AML-193 (cell line): ENCODE data around the gene TMEM132C.

Experiments used
- DNase-seq, 2 experiments: peaks; one replicate each; lab custom pipeline; 2025; lab: John Stamatoyannopoulos, UW

The TMEM132C gene

DNA sequence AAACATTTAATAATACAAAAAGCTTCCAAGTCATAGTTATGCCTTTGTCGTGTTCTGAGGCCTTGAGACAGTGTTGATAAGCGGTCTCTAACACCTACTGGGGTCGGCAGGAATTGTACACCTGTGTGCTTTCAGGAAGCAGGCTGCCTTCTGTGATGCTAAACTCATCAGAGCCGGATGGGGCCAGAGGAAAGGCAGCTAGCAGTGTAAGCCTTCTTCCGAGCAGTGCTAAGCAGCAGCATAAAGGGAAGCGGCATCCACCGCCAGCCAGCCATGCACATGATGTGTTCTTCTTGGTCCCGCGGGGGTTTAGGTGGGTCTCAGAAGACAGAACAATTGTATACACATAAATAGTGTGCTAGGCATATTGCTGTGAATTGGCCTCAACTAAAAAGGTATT is 397.5 kb downstream of the TMEM132C start:
- DNase-seq: no peak

DNA sequence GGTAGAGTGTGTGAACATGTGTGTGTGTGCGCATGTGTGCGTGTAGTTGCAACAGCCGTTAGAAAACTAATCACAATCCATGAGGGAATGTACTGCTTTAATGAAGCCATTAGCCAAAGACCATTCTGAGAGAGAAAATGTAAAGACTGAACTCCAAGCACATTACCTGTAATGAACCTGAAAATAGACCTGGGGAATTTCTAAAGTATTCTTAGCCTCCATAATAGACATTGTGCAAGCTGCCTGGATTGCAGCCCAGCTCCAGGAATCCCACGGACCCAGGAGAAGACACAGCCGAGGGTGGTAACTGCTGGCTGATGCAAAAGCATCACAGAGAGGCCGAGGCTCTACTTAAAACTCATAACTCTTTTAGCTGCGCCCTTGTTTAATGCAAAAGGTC is 400.2 kb downstream of the TMEM132C start:
- DNase-seq: no peak

GRCh38 chr12:128671528-128672042 is 404.6 kb downstream of the TMEM132C start:
- no peak for DNase-seq

GRCh38 chr12:128672428-128672827 is 405.5 kb downstream of the TMEM132C start:
- no peak for DNase-seq

DNA sequence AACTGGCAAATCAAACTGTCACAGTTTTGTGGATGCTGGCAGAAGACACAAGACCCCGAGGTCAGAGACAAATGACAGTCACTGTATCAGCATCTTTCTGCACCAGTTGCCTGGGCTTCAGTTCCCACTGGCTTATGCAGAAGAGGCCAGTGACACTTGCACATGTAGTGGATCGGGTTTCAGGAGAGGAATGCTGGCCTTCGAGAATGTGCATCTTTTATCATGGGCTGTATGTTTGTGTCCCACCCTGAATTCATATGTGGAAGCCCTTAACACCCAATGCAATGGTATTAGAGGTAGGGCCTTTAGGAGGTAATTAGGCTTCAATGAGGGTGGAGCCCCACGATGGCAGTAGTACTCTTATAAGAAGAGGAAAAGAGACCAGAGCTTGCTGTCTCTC is 405.9 kb downstream of the TMEM132C start:
- no peak for DNase-seq

DNA sequence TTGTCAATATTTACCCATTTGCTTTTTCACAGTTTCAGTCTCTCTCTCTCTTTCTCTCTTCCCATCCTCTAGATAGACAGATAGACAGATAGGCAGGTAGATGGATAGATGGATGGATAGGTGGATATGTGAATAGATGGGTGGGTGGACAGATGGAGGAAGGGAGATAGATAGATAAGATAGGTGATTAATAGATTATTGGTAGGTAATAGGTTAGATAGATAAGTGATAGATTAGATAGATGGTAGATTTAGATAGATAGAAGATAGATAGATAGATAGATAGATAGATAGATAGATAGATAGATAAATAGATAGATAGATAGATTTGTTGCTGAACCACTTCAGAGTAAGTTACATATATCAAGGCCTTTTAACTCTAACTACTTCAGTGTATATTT is 408.6 kb downstream of the TMEM132C start:
- no peak for DNase-seq

DNA sequence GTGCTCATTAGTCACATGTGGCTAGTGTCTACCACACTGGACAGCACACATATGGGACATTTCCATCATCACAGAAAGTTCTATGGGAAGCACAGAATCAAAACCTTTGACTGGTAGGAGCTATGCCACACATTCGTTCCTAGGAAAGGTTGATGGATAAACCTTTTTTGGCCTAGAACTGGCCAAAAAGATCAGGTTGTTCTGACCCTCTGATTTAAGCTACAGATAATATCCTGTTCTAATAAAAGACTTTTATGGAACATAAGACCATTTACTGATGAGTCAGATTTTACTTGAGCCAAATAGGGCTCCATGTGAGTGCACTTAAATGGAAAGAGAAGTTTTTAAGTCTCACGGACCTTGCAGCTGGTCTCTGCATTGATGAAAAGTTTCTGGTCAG is 413.6 kb downstream of the TMEM132C start:
- DNase-seq: no peak

- no peak for DNase-seq
These were observed 415.7 kb downstream of the TMEM132C start for GRCh38 chr12:128682548-128683275.

DNA sequence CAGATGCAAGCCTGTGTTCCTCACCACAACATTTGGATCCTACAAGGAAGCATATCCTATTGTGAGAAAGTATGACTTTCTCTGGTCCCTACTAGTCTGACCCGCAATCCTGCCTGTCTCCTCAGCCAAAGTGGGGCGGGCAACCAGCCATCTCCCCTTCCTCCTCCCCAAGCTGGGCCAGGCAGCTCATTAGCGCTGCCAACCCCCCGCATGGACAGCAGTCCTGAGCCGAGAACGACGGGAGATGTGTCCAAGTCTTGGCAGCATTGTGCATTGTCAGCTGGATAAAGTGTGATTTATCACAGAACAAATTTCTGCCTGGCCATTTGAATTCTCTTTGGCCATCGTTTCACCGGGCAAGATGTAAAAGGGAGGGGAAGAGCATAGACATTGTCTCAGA is 417.4 kb downstream of the TMEM132C start:
- no peak for DNase-seq

- DNase-seq: no peak
These were observed 419.0 kb downstream of the TMEM132C start for GRCh38 chr12:128685903-128686475.

GRCh38 chr12:128687851-128688250 is 420.9 kb downstream of the TMEM132C start:
- DNase-seq: no peak

DNA sequence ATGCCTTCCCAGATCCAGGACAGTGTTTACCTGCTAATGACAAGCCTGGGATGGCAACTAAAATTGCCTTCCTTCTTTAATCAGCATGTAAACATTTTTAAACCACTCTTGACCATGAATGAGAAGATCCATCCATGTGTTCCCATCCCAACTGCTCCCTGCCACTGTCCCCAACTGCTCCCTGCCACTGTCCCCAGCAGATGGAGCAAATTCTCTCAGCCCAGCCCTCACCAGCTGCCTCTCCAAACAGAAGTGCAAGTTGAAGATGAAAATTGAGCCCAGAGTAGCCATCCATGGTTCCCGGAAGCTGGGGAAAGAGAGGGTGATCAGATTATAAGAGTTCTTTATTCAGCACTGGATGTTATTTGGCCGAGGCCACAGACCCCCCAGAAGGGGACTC is 423.7 kb downstream of the TMEM132C start:
- DNase-seq: no peak

GRCh38 chr12:128693115-128693514 is 426.1 kb downstream of the TMEM132C start:
- DNase-seq: no peak

- no peak for DNase-seq
These were observed 426.8 kb downstream of the TMEM132C start for GRCh38 chr12:128693771-128694170.

- no peak for DNase-seq
These were observed 427.5 kb downstream of the TMEM132C start for GRCh38 chr12:128694445-128694844.

DNA sequence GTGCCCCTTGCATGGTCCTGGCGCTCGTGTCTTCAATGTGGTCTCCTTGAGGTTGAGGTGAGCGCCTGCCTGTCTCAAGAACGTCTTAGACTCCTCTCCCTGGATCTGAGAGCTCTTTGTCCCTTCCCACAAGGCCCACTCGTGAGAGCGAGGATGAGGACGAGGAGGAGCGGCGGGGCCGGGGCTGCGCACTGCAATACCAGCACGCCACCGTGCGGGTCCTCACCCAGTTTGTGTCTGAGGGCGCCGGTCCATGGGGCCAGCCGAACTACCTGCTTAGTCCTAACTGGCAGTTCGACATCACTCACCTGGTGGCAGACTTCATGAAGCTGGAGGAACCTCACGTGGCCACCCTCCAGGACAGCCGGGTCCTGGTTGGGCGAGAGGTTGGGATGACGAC is 428.7 kb downstream of the TMEM132C start:
- no peak for DNase-seq

DNA sequence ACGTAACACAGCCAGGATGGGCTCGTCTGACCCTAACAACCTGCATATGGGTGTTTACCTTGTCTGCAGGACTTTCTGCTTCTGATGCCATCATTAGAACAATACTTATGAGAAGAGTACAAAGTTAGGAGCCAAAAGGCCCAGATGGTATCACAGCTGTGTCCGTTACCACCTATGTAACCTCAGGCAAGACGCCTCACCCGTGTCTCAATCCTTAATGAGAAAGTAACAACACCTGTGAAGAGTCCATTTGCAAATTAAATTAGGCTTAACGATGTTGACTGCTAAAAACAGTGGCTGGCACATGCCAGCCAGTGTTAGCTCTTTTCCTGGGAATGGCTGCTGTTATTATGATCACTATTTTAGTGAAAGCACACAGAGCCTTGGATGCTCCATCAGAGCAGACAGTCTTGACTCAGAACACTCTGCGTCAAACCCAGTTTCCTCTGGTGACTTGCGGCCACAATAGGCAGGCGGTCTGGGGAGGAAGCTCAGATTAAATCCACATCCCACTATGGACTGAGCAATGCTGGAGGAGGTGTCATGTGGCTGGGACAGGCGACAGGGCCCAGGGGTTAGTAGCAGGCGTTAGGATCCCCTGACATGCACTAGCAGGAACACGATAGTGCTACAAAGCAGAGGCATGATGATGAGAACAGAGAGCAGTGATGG is 431.5 kb downstream of the TMEM132C start:
- DNase-seq: no peak

- DNase-seq: no peak
These were observed 432.1 kb downstream of the TMEM132C start for GRCh38 chr12:128699106-128699505.

GRCh38 chr12:128702371-128702770 is 435.4 kb downstream of the TMEM132C start:
- no peak for DNase-seq

DNA sequence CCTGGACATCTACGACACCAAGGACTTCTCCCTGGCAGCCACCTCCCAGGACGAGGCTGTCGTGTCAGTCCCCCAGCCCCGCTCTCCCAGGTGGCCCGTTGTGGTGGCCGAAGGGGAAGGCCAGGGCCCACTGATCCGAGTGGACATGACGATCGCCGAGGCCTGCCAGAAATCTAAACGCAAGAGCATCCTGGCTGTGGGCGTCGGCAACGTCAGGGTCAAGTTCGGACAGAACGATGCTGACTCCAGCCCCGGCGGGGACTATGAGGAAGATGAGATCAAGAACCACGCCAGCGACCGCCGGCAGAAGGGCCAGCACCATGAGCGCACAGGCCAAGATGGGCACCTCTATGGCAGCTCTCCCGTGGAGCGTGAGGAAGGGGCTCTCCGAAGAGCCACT is 438.2 kb downstream of the TMEM132C start:
- no peak for DNase-seq

GRCh38 chr12:128707488-128707887 is 440.5 kb downstream of the TMEM132C start:
- DNase-seq: no peak

GRCh38 chr12:128708789-128709188 is 441.8 kb downstream of the TMEM132C start:
- DNase-seq: no peak

GRCh38 chr12:128709660-128710059 is 442.7 kb downstream of the TMEM132C start:
- DNase-seq: no peak
